NCI-H2029 treated with DMSO at 0.1 percent for 48 hours (cell line): Measurements from ENCODE around the gene SMAD4.
"Not testable (repeated sequence)": the region's sequence is repeated elsewhere in the genome, so short reads cannot be mapped to it uniquely, and the experiment has no call there.

Experiments used
- DNase-seq: peaks from one replicate; lab custom pipeline; 2025; lab: John Stamatoyannopoulos, UW

Gene SMAD4

GRCh38 chr18:51111633-51112355 lies 81.8 kb downstream of the SMAD4 start:
- not testable (repeated sequence) for DNase-seq

- not testable (repeated sequence) for DNase-seq
Observed at GRCh38 chr18:51116996-51117395, 87.0 kb downstream of the SMAD4 start.

GRCh38 chr18:51119561-51119960 lies 89.5 kb downstream of the SMAD4 start:
- DNase-seq, result not testable (repeated sequence)

- not testable (repeated sequence) for DNase-seq
Observed at GRCh38 chr18:51119976-51120375, 90.0 kb downstream of the SMAD4 start.

DNA sequence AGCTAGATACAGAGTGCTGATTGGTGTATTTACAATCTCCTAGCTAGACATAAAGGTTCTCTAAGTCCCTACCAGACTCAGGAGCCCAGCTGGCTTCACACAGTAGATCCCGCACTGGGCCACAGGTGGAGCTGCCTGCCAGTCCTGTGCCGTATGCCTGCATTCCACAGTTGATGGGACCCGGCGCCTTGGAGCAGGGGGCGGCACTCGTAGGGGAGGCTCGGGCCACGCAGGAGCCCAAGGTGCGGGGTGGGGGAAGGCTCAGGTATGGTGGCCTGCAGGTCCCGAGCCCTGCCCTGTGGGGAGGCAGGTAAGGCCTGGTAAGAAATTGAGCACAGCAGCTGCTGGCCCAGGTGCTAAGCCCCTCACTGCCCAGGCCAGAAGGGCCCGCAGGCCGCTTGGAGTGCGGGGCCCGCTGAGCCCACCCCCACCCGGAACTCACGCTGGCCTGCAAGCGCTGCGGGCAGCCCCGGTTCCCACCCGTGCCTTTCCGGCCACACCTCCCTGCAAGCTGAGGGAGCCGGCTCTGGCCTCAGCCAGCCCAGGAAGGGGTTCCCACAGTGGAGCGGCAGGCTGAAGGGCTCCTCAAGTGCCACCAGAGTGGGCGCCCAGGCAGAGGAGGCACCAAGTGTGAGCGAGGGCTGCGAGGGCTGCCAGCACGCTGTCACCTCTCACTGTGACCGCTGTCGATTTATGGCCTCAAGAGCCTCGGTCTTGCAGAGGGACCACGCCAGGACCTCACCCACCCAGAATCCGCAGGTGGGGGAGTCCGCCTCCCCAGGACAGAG lies 91.0 kb downstream of the SMAD4 start:
- DNase-seq, result no peak

DNA sequence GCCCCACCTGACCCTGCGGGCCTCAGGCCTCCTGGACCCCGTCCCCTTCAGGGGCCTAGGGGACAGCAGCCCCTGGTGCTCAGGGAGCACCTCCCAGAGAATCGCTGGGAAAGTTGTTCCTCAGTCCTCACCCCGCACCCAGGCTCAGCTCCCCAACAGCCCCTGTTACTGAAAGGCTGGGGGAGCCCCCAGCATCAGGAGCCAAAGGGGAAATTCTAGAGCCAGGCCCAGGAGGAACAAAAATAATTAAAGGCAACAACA lies 91.5 kb downstream of the SMAD4 start:
- no peak for DNase-seq

- no peak for DNase-seq
Observed at GRCh38 chr18:51122266-51123045, 92.4 kb downstream of the SMAD4 start.

DNA sequence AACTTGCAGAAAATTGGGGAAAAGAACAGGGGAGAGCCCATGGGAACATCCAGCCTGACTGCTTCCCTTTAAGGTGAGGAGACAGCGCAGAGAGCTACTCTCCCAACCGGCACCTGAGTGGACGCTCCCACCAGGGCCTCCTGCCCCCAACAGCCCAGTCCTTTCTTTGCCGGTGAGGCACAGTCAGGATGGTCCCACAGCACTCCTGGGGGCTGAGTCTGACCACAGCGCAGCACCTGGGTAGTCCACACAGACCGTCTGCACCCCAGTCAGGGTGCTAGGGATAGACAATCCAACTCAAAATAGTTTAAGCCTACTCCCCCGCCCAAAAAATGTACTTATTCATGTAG lies 93.0 kb downstream of the SMAD4 start:
- DNase-seq, result no peak

DNA sequence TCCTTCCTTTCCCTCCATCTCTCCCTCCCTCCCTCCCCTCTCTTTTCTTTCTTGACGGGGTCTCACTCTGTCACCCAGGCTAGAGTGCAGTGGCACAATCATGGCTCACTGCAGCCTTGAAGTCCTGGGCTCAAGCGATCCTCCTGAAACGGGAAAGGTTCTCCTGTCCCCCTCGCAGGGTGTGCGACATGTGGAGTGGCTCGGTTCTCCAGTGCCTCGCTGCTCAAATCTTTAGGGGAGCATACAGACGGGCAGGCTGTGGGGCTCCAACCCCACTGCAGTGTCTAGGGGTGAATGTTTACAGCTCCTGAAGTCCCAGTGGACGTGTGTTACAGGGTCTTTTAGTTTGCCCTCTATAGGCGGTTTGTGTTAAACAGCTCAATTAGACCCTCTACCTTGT lies 93.5 kb downstream of the SMAD4 start:
- no peak for DNase-seq

DNA sequence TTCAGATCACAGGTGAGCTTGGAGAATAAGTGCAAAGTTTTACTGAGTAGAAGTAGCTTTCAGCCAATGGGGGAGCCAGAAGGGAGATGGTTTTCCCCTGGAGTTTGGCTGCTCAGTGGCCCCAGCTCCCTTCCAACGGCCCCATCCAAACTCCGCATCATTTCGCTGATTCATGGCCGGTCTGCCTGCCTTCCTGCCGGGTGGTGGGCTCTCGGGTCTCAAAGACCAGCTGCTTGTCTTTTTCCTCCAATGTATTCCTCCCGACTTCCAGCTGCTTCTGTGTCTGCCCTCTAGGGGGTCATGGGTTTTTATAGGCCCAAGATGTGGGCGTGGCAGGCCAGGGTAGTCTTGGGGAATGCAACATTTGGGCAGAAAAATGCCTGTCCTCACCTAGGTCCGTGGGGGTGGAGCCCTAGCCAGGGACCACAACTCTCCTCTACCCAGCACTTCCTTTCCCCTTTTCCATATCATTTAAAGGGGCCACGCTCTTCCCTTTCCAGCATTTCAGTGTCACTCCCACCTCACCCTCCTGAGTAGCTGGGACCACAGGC lies 94.0 kb downstream of the SMAD4 start:
- DNase-seq, result no peak

DNA sequence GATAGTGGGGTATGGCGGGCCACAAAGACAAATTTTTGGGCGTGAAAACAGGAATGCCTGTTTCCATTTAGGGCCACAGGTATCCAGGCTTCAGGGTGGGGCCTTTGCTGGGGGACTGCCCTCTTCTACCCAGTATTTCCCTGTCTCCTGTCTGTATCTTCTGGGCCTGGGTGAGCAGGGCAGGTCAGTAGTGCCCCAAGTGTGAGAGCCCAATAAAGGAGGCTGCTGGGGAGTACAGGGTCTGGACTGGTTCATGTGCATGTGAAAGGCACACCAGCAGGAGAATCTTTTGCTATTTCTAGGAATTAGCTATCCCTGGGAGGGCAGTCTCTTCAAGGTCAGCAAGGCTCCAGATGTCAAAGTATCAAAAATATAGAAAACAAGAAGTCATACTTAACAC lies 96.0 kb downstream of the SMAD4 start:
- DNase-seq, result no peak

GRCh38 chr18:51127664-51128063 lies 97.7 kb downstream of the SMAD4 start:
- no peak for DNase-seq

DNA sequence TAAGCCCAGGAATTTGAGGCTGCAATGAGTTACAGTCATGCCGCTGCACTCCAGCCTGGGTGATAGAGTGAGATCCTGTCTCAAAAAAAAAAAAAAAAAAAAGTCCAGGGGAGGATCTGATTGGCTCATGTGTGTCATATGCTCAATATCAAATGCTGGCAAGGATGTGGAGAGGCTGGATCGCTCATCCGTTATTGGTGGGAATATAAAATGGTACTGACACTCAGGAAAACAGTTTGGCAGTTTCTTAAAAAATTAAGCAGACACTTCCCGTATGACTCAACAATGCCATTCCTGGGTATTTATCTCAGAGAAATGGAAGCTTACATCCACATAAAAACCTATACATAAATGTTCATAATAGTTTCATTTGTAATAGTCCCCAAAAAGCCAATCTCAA lies 98.5 kb downstream of the SMAD4 start:
- no peak for DNase-seq

DNA sequence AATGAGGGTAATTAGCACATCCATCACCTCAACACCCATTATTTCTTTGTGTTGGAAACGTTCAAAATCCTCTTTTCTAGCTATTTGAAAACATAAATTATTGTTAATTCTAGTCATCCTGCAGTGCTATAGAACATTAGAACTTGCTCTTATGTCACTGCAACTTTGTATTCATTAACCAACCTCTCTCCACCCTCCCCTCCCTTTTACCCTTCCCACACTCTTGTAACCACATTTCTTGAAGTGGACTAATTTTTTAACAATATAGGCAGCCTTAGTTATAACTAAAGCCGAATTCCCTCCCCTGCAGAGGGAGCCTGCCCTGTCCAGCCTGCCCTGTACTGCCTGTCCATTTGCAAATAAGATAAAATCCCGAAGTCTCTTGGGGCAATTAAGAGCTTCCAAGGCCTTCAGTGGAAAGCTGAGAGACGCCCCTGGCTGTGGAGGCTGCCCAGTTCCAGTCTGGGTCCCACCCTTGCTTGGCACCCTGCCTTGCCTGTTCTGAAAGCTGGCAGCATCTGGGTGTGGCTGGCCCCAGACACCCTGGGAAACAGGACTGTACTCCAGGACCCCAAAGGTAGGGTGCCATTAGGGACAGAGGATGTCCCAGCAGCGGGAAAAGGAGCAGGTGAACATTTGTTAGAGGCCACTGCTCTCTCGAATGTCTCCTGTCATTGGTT lies 102.4 kb downstream of the SMAD4 start:
- no peak for DNase-seq

GRCh38 chr18:51133580-51134160 lies 103.7 kb downstream of the SMAD4 start:
- DNase-seq, result no peak
